Stimulated activated CD8-positive, alpha-beta memory T cell treated with anti-CD3 and anti-CD28 coated beads, Interleukin-4, amount 100 ng/mL, for 4 hours (primary cell): ENCODE results near the gene DNASE1L2.
"Not testable (repeated sequence)": the region's sequence is repeated elsewhere in the genome, so short reads cannot be mapped to it uniquely, and the experiment has no call there.

ENCODE experiments used
- DNase-seq, 2 donors: peaks; one replicate each; pipeline ENCODE4 v3.0.0-alpha.2; 2020; ENCODE audit warnings: low read depth in 2 of 2, low spot score in 1 of 2

The DNASE1L2 gene

GRCh38 chr16:2238150-2238837, 2.0 kb downstream of the DNASE1L2 start:
- DNase-seq = no peak

DNA sequence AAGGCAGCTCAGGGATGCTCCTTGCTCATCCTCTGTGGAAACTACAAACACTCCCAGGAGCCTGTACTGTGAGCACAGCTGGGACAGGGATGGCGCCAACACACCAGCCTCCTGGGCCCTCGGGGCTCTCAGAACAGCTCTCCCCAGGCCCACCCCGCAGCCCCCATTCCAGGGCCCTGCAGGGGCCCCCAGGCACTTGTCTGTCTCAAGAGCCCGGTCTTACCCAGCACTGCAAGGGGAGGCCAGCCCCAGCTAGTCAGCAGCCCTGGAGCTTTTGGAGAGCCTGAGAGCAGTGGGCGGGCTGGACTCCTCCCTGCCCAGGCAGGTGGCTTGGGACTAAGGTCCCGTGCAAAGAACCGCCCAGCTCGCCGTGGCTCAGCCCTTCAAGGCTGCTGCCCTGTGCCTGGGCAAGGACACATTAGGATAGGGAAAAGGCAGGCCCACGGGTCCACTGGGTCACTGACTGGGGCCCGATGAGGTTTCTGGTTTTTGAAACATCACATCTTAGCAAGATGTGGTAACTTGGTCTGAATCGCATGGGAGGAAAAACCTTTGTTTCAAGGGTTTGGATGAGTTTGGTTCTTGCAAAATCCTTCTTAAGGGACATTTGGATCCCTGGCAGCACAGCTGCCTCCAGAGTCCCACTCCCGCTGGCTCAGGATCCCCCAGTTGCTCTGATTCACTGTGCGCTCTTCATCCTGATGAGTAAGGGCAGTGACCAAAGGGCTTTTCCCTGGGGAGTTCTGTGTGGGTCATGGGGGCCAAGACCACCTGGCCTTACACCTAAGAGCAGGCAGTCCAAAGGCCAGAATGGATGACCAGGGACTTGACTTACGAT, 2.8 kb downstream of the DNASE1L2 start:
- DNase-seq = no peak

DNA sequence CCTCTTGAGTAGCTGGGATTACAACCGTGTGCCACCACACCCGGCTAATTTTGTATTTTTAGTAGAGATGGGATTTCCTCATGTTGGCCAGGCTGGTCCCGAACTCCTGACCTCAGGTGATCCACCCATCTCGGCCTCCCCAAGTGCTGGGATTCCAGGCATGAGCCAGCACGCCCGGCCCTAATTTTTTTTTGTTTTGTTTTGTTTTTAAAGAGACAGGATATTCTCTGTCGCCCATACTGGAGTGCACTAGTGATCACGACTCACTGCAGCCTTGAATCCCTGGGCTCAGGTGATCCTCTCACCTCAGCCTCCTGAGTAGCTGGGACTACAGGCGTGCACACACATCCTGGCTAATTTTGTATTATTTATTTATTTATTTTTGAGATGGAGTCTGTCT, 4.1 kb downstream of the DNASE1L2 start:
- DNase-seq = not testable (repeated sequence)

DNA sequence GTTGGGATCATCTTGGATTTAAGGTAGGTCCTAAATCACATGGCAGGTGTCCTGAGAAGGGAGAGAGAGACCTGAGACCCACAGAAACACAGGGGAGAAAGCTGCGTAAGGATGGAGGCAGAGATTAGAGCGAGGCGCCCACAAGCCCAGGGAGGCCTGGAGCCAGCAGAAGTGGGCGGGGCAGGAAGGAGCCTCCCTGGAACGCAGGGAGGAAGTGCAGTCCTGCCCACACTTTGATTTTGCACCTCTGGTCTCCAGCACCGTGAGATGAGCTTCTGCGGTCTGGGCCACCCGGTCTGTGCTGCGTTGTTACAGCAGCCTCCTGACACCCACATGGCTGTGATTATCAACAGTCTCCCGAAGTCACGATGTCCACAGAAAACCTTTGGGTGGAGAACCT, 6.4 kb downstream of the DNASE1L2 start:
- DNase-seq = no peak

DNA sequence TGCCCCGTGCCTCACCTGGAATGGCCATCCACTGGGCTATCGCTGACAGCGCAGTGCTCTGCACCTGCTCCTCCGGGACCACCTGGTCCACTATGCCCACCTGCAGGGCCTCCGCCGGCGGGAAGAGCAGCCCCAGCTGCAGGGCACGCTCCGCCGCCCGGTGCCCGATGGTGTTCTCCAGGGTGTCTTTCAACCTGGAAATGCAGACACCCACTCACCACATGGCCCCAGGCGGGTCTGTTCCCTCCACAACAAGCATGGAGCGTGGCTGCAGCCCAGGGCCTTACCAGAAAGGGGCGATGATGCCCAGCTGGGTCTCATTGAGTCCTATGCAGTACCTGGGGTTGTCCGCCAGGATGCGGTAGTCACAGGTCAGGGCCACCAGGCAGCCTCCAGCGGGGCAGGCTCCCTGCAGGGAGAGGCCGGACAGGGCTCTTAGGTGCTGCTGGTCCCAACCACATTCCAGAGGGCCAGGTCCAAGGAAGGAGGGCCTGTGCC, 6.8 kb downstream of the DNASE1L2 start:
- no peak for DNase-seq

- DNase-seq = no peak
Measured at GRCh38 chr16:2243781-2244180, 7.5 kb downstream of the DNASE1L2 start.

- no peak for DNase-seq
Measured at GRCh38 chr16:2244301-2244700, 8.1 kb downstream of the DNASE1L2 start.

- no peak for DNase-seq
Measured at GRCh38 chr16:2244926-2245795, 8.9 kb downstream of the DNASE1L2 start.

DNA sequence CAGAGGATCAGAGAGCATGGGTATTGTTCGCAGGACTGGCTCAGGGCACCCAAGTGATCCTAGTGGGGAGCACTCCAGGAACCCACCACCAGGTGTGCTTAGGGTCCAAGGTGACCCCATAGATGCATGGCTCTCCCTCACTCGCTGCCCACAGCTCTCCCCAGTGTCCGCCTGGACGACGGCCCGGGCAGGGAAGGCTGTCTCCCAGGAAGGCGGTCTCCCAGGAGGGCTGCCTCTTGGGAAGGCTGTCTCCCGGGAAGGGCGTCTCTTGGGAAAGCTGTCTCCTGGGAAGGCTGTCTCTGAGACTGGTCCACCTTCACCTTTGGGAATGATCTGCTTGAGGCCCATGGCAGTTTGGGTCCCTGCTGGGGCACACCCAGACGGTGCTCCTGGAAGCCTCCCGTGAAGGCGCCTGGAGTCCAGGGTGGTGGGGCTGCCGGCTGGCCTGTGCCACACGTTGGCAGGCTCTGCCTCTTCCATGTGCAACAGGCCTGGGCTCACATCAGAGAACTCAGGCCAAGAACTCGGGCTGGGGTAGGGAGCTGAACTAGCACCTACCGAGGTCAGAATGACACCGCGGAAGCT, 10.1 kb downstream of the DNASE1L2 start:
- no peak for DNase-seq

- DNase-seq = no peak
Measured at GRCh38 chr16:2250652-2251295, 14.5 kb downstream of the DNASE1L2 start.

DNA sequence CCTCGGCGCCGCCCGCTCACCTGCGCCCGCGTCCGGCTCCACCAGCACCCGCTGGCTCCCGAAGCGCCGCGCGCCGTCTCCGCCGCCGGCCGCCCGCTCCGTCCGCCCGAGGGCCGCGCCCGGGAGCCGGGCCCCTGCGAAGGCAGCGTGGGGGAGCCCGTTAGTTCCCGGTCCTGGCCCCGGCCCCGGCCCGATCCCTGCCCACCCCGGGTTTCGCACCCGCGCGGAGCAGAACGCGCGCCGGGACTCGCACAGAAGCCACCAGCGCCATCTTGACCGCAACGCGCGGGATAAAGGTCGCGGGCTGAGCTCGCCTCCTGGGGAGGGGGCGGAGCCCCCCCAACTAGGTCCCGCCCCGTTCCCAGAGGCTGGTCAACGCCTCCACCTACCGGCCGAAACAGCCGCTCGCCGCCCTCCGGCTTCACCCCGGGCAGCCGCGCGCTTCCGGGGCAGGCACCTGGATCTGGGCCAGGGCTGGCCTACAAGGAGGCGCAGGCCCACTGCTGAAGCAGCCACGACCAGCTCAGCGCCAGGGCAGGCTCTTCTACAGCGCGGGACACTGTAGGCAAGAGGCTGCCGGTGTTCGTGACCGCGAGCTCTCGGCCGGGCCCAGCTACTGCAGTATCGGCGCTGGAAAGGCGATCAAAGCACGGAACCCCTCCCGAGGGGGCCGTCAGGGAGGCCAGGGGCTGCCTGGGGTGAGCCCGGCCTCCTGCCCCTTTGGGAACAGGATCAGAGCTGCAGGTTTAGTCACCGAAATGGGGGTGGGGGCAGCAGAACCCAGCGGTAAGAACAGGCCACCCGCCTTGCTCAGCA, 15.3 kb downstream of the DNASE1L2 start, which contains the start of gene ECI1:
Gene ECI1 (minus strand): TSS at position 292 of the 816 bp plus-strand sequence. CDS start 21 bp downstream, at position 271.
- DNase-seq = peak; percentile 38 to 67

DNA sequence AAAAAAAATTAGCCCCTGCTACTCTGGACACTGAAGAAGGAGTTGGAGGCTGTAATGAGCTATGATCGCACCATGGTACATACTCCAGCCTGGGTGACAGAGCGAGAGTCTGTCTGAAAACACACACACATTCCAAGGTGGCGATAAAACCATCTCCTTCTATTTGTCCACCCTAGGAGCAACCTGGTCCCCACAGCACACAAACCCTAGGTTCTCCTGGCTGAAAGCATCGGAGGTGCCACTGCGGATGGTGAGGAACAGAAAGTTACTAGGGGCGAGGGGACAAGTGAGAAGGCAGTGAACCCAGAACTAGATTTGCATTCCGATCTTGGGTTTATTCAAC, 16.5 kb downstream of the DNASE1L2 start:
- no peak for DNase-seq

DNA sequence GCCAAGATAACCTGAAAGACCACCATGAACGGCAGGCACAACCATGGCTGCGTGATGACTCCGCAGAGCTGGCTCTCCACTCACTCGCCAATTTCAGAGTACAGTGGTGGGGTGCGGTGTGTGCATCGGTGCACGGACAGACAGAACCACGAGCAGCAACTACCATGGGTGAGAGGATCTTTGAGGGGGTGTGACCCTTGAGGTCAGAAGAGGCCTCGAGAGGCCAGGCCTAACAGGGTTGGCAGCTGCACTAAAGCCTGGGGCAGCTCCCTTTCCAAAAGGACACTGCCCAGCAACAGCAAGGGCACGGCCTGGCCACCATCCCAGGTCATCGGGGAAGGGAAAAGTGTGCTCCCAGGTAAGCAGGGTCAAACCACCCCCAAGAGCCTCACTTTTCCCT, 17.0 kb downstream of the DNASE1L2 start:
- DNase-seq = no peak

- no peak for DNase-seq
Measured at GRCh38 chr16:2256531-2257140, 20.4 kb downstream of the DNASE1L2 start.

DNA sequence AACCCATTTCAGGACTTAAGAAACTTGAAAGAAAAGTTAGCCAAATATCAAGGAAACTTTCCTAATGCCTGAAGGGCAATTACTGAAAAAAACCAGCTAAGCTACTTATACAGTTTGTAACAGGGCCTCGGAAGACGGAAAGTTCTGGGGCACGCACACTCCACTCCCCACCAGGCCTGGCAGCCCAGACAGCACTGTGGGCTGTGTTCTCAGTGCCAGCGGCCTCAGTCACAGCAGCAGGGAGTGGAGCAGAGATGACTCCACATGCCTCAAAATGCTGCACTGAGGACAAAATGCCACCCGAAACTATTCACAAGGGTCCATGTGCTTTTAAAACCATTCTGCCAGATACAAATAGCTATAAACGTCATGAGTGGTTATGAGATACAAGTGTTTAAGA, 21.5 kb downstream of the DNASE1L2 start:
- DNase-seq = no peak

DNA sequence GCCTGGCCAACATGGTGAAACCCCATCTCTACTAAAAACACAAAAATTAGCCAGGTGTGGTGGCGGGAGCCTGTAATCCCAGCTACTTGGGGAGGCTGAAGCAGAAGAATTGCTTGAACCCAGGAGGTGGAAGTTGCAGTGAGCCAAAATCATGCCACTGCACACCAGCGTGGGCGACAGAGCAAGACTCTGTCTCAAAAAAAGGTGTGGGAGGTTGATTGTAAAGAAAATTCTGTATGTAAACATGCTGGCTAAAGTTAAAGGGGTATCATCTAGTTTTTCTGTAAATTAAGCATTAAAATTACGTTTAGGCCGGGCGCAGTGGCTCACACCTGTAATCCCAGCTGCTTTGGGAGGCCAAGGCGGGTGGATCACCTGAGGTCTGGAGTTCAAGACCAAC, 22.3 kb downstream of the DNASE1L2 start:
- DNase-seq = not testable (repeated sequence)

DNA sequence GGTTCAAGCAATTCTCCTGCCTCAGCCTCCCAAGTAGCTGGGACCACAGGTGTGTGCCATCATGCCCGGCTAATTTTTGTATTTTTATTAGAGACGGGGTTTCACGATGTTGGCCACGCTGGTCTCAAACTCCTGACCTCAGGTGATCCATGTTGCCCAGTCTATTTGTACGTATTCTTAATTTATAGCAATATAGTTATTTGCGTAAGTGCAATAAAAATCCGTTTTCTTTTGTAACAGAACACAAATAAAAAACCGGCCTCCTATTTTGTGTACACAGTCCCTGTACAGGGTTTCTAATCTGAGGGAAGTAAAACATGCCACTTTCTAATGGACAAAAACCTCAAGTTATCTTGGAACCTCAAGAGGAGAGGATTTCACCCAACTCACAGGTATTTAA, 24.0 kb downstream of the DNASE1L2 start:
- no peak for DNase-seq

DNA sequence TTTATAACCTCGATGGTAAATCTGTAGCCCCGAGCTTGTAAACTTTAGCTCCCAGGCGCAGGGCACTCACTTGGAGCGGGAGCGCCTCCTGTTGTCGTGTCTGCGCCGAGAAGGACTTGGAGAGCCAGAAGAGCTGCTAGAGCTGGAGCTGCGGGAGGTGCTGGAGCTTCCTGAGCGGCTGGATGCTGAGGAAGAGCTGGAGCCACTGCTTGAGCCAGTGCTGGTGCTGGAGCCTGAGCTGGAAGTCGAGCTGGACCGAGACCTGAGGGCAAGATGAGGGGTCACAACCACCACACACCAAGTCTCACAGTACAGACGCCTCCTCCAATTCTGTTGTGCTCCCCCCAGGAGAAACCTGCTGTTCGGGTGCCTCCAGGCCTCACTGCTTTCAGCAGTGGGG, 26.8 kb downstream of the DNASE1L2 start:
- DNase-seq = not testable (repeated sequence)

- not testable (repeated sequence) for DNase-seq
Measured at GRCh38 chr16:2266887-2267286, 30.6 kb downstream of the DNASE1L2 start.
